Measurements from ENCODE around the gene BEGAIN. TPM values are rescaled to one million over a fixed set of nuclear protein-coding genes. Genes with fewer than 3 reads are reported as not detected.

BEGAIN gene
- total and polyA plus RNA-seq, 2 donors (not counting 3 experiments of a cell fraction or from before 2014, with no cell fraction given): 0.49 TPM; not detected in 1

DNA sequence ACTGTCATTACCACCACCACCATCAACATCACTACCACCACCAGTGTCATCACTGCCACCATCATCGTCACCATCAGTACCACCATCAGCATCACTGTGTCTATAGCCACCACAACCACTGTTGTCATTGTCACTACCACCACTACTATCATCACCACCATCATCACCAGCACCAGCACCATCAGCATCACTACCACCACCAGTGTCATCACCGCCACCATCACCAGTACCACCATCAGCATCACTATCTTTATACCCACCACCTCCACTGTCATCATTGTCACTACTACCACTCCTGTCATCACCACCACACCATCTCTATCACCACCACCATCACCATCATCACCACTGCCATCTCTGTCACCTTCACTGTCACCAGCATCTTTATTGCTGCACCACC is 60.6 kb downstream of the BEGAIN start:
- CTCF ChIA-PET: interaction anchor here (2.2 to 3.6 kb wide), 2 partner anchors 109 to 119 kb away, joined by 8 to 40 read pairs; no protein-coding TSS in a partner anchor
- dilution Hi-C loops (cut with MboI; ENCODE audit: extremely low pct_ligation_motif_present, low sequenced_read_pairs): no loop called here

More for the DNA sequence above, 60.6 kb downstream of the BEGAIN start:
- Histone ChIP-seq H3K79me2 (ENCODE audit: control insufficient read depth, insufficient read depth, low read length) (no peaks in the 10 kb centered on the region), H3K36me3 (ENCODE audit: control insufficient read depth in 2 of 2, extremely low read depth in 1 of 2, insufficient read depth in 2 of 2, low read length in 2 of 2) (peaks cover 0 to 2% of the 10 kb centered on the region in 2 experiments), H2AFZ (ENCODE audit: low read depth, low read length) (no peak overlapping the region), H3K9me1 (replicated peaks; ENCODE audit: control insufficient read depth, extremely low read depth, insufficient read depth, low read length) (no peaks in the 10 kb centered on the region), H3K9me3 (replicated peaks; ENCODE audit: control insufficient read depth, insufficient read depth, low read length) (no peaks in the 10 kb centered on the region), H3K27ac (ENCODE audit: insufficient read depth, low read depth, low read length) (no peak overlapping the region), H3K4me2 (ENCODE audit: insufficient read depth, low read length) (no peak overlapping the region), H3K27me3 (ENCODE audit: control insufficient read depth in 2 of 2, insufficient read depth in 2 of 2, low read length in 2 of 2) (no peaks in the 10 kb centered on the region), H4K20me1 (replicated peaks; ENCODE audit: control insufficient read depth, extremely low read depth, insufficient read depth, low read length) (no peaks in the 10 kb centered on the region), H3K9ac (replicated peaks; ENCODE audit: extremely low read depth, insufficient read depth, low read length) (no peak overlapping the region), H3K4me3 (replicated peaks in 1 of 3; ENCODE audit: insufficient read depth in 1 of 3, low read depth in 1 of 3, low read length in 3 of 3) (no peak overlapping the region), H3K4me1 (ENCODE audit: control insufficient read depth, extremely low read depth, insufficient read depth, low read length) (no peaks in the 10 kb centered on the region)
- intact Hi-C loops (cut with micrococcal nuclease): no loop called here
- no peak for TF ChIP-seq EZH2 (IDR thresholded peaks at IDR 0.05; ENCODE audit: borderline replicate concordance, low read depth, low read length, severe bottlenecking)
- no peak for TF ChIP-seq POLR2A (IDR thresholded peaks at IDR 0.05; ENCODE audit: low read depth, low read length)
- TF ChIP-seq POLR2AphosphoS5 (IDR thresholded peaks at IDR 0.05; ENCODE audit: insufficient read depth, low read depth, low read length): no peak
- TF ChIP-seq GATA2 (IDR thresholded peaks at IDR 0.05; ENCODE audit: insufficient read depth, insufficient read length, low read depth, low read length): no peak
- no peak for TF ChIP-seq JUN (IDR thresholded peaks at IDR 0.05; ENCODE audit: borderline replicate concordance, insufficient read depth, insufficient read length, low read depth)
- TF ChIP-seq MYC (IDR thresholded peaks at IDR 0.05; ENCODE audit: low read depth, low read length): no peak
- no peak for TF ChIP-seq FOS (IDR thresholded peaks at IDR 0.05; ENCODE audit: borderline replicate concordance, insufficient read depth, low read length)
- TF ChIP-seq, protein P1, sequence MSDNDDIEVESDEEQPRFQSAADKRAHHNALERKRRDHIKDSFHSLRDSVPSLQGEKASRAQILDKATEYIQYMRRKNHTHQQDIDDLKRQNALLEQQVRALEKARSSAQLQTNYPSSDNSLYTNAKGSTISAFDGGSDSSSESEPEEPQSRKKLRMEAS (IDR thresholded peaks at IDR 0.05; ENCODE audit: insufficient read depth, insufficient read length): no peak
- TF ChIP-seq, protein P2, sequence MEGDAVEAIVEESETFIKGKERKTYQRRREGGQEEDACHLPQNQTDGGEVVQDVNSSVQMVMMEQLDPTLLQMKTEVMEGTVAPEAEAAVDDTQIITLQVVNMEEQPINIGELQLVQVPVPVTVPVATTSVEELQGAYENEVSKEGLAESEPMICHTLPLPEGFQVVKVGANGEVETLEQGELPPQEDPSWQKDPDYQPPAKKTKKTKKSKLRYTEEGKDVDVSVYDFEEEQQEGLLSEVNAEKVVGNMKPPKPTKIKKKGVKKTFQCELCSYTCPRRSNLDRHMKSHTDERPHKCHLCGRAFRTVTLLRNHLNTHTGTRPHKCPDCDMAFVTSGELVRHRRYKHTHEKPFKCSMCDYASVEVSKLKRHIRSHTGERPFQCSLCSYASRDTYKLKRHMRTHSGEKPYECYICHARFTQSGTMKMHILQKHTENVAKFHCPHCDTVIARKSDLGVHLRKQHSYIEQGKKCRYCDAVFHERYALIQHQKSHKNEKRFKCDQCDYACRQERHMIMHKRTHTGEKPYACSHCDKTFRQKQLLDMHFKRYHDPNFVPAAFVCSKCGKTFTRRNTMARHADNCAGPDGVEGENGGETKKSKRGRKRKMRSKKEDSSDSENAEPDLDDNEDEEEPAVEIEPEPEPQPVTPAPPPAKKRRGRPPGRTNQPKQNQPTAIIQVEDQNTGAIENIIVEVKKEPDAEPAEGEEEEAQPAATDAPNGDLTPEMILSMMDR (IDR thresholded peaks at IDR 0.05; ENCODE audit: extremely low read depth in 1 of 2, insufficient read depth in 1 of 2, low read depth in 1 of 2, low read length in 2 of 2): no peak
- FAIRE-seq: no peak
- POLR2A ChIA-PET: no interaction called here
- no peak for DNase-seq (ENCODE audit: low read depth, low spot score)
- BruUV-seq (replicated peaks): no TSS peak
